OCI-LY1 (cell line): ENCODE results near the gene CELF2.

Experiments used
- CTCF ChIP-seq: fragments of 200-600 bp; sonication (generic), shearing (Covaris generic); IDR thresholded peaks from 2 replicates; pipeline ENCODE4 v1.5.1; 2017; ENCODE audit warnings: mild to moderate bottlenecking, antibody characterized with exemption, low read length, moderate library complexity, mixed read lengths
- EZH2 ChIP-seq: fragments of 200-600 bp; sonication (generic), shearing (Covaris generic); IDR thresholded peaks from 2 replicates; pipeline ENCODE4 v1.8.0; 2017; ENCODE audit warnings: borderline replicate concordance, mixed run types, mild to moderate bottlenecking, antibody characterized with exemption, low read length, moderate library complexity, mixed read lengths

- TF ChIP-seq CTCF (no peak), EZH2 (no peak)
Measured at GRCh38 chr10:11261687-11262493, 244.2 kb downstream of the CELF2 start.
